ENCODE data around the gene TUBB4B. TPM values are rescaled to one million over a fixed set of nuclear protein-coding genes. Genes with fewer than 3 reads are reported as not detected.

The TUBB4B gene
- total and polyA plus RNA-seq, 2 of the 4 experiments (the other 2 are of a cell fraction), result 237 to 529 TPM

- Histone ChIP-seq H3K4me2 (ENCODE audit: low read depth, low read length) (no peak overlapping the region), H4K8ac (ENCODE audit: low read depth in 2 of 2, low read length in 2 of 2) (no peak overlapping the region), H2BK20ac (ENCODE audit: low read depth, low read length) (no peak overlapping the region), H2AK9ac (replicated peaks; ENCODE audit: low read depth, low read length, poor library complexity) (peak overlapping the region; percentile 16), H3K4me3 (ENCODE audit: insufficient read depth, low read depth, low read length) (no peak overlapping the region), H2BK15ac (ENCODE audit: low read depth, low read length) (no peak overlapping the region), H2BK120ac (ENCODE audit: low read depth, low read length) (no peak overlapping the region), H2AK5ac (ENCODE audit: low read depth, low read length) (no peak overlapping the region), H3K27me3 (ENCODE audit: control insufficient read depth, insufficient read depth, low read length) (no peaks in the 10 kb centered on the region), H3K9me3 (ENCODE audit: control insufficient read depth, insufficient read depth, low read length) (no peaks in the 10 kb centered on the region), H3K36me3 (ENCODE audit: control insufficient read depth, insufficient read depth, low read length) (peaks cover 18% of the 10 kb centered on the region), H3K18ac (ENCODE audit: low read depth, low read length) (no peak overlapping the region), H4K5ac (ENCODE audit: low read depth, low read length) (no peak overlapping the region), H3K9me1 (ENCODE audit: insufficient read depth, low read length) (peaks cover 3% of the 10 kb centered on the region; the same call in 1 of the 2 replicates), H3K79me1 (ENCODE audit: low read depth in 1 of 2, low read length in 2 of 2) (peaks cover 0 to 6% of the 10 kb centered on the region in 2 experiments; a peak in 1 of 4 replicates), H3K27ac (ENCODE audit: insufficient read depth, low read length) (no peak overlapping the region), H3K14ac (replicated peaks; ENCODE audit: low read depth, low read length) (no peak overlapping the region), H3K4ac (ENCODE audit: low read depth, low read length) (no peak overlapping the region), H3K56ac (ENCODE audit: extremely low read depth, insufficient read depth, low read length) (no peak overlapping the region), H4K20me1 (ENCODE audit: insufficient read depth, low read length) (no peaks in the 10 kb centered on the region), H2BK5ac (ENCODE audit: low read depth, low read length, poor library complexity, severe bottlenecking) (no peak overlapping the region), H2AFZ (replicated peaks; ENCODE audit: low read length, poor library complexity) (no peak overlapping the region), H4K91ac (ENCODE audit: insufficient read depth, low read depth, low read length) (no peak overlapping the region), H3K23ac (ENCODE audit: low read depth, low read length) (no peak overlapping the region), H3K4me1 (ENCODE audit: control insufficient read depth, insufficient read depth, low read length) (peaks cover 6% of the 10 kb centered on the region), H3K9ac (ENCODE audit: low read depth, low read length) (no peak overlapping the region)
- ATAC-seq (ENCODE audit: low read depth) (no peak), DNase-seq (no peak)
- dilution Hi-C loops (cut with HindIII; ENCODE audit: low sequenced_read_pairs, unreplicated experiment), result no loop called here
- in situ Hi-C loops (cut with MboI; ENCODE audit: low sequenced_read_pairs), result no loop called here
- no TSS peak for BruUV-seq (replicated peaks)
- 96% methylated on average over 21 of the region's 30 CpGs; no CpG with 5 or more reads in 1 of the 2 experiments for WGBS, 2 experiments (ENCODE audit: extremely low coverage in 2 of 2, insufficient read length in 1 of 2)
- intact Hi-C loops (cut with micrococcal nuclease), result no loop called here
- ChIA-PET POLR2A (ENCODE audit: unreplicated experiment) (no interaction called here), CTCF (no interaction called here)
- TF ChIP-seq NFE2L2 (IDR thresholded peaks at IDR 0.05; ENCODE audit: low read depth, low read length) (no peak), SMC3 (IDR thresholded peaks at IDR 0.05; ENCODE audit: low read depth, low read length) (no peak), RCOR1 (IDR thresholded peaks at IDR 0.05; ENCODE audit: insufficient replicate concordance, low read length) (no peak), CEBPB (IDR thresholded peaks at IDR 0.05; ENCODE audit: low read depth, low read length) (no peak), MAFK (IDR thresholded peaks at IDR 0.05; ENCODE audit: low read depth, low read length) (no peak), USF2 (IDR thresholded peaks at IDR 0.05; ENCODE audit: low read depth, low read length) (no peak), BHLHE40 (IDR thresholded peaks at IDR 0.05; ENCODE audit: low read depth, low read length) (no peak), RFX5 (IDR thresholded peaks at IDR 0.05; ENCODE audit: low read depth, low read length) (no peak), MXI1 (IDR thresholded peaks at IDR 0.05; ENCODE audit: borderline replicate concordance, low read depth, low read length) (no peak), FOS (IDR thresholded peaks at IDR 0.05; ENCODE audit: low read depth, low read length) (no peak), ELK1 (IDR thresholded peaks at IDR 0.05; ENCODE audit: borderline replicate concordance, low read depth, low read length) (no peak), CHD1 (IDR thresholded peaks at IDR 0.05; ENCODE audit: low read depth, low read length) (no peak), CTCF (conservative IDR thresholded peaks at IDR 0.05; ENCODE audit: low read depth, low read length) (no peak), RAD21 (IDR thresholded peaks at IDR 0.05; ENCODE audit: low read length) (no peak), POLR2A (IDR thresholded peaks at IDR 0.05; ENCODE audit: low read depth, low read length) (no peak), MAZ (IDR thresholded peaks at IDR 0.05; ENCODE audit: borderline replicate concordance, low read depth, low read length) (no peak)
Measured at GRCh38 chr9:137216188-137216965, 24.7 kb upstream of the TUBB4B start.

All from IMR-90 (cell line).